HL-60 (cell line): Measurements from ENCODE around the gene BBOF1.

Source experiments
- GABPA ChIP-seq: IDR thresholded peaks from 2 replicates; pipeline ENCODE4 v1.6.1; 2012; ENCODE audit warnings: low read depth
- POLR2AphosphoS5 ChIP-seq: IDR thresholded peaks from 2 replicates; pipeline ENCODE4 v1.6.1; 2012; ENCODE audit warnings: low read depth
- TF ChIP-seq, protein P1 (sequence below): IDR thresholded peaks from one replicate; pipeline ENCODE4 v1.5.1; 2011; ENCODE audit warnings: low read length, control low read depth, inconsistent platforms; ENCODE audit not compliant: insufficient read depth

DNA sequence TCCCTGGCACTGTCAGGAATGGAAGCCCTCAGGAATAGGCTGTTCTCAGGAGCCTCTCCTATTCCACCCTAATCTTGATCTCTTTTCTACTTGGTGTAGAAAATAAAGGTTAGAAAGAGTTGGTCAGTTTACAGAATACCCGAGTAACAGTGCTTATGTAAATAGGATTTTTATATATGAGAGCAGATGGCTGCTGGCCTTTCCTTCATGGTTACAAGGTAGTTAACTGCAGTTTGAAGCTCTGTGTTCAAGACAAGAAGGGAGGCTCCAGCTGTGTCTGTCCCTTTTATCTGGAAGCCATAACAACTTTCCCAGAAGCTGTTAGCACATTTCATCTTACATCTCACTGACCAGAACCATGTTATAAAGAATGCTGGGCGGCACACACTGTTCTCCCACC is 23.1 kb downstream of the BBOF1 start:
- TF ChIP-seq, protein P1, sequence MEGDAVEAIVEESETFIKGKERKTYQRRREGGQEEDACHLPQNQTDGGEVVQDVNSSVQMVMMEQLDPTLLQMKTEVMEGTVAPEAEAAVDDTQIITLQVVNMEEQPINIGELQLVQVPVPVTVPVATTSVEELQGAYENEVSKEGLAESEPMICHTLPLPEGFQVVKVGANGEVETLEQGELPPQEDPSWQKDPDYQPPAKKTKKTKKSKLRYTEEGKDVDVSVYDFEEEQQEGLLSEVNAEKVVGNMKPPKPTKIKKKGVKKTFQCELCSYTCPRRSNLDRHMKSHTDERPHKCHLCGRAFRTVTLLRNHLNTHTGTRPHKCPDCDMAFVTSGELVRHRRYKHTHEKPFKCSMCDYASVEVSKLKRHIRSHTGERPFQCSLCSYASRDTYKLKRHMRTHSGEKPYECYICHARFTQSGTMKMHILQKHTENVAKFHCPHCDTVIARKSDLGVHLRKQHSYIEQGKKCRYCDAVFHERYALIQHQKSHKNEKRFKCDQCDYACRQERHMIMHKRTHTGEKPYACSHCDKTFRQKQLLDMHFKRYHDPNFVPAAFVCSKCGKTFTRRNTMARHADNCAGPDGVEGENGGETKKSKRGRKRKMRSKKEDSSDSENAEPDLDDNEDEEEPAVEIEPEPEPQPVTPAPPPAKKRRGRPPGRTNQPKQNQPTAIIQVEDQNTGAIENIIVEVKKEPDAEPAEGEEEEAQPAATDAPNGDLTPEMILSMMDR, result no peak
- TF ChIP-seq GABPA (no peak), POLR2AphosphoS5 (no peak)
